ENCODE measurements around the gene PRRG1.
"Not testable (repeated sequence)": the region's sequence is repeated elsewhere in the genome, so short reads cannot be mapped to it uniquely, and the experiment has no call there.

Gene PRRG1

DNA sequence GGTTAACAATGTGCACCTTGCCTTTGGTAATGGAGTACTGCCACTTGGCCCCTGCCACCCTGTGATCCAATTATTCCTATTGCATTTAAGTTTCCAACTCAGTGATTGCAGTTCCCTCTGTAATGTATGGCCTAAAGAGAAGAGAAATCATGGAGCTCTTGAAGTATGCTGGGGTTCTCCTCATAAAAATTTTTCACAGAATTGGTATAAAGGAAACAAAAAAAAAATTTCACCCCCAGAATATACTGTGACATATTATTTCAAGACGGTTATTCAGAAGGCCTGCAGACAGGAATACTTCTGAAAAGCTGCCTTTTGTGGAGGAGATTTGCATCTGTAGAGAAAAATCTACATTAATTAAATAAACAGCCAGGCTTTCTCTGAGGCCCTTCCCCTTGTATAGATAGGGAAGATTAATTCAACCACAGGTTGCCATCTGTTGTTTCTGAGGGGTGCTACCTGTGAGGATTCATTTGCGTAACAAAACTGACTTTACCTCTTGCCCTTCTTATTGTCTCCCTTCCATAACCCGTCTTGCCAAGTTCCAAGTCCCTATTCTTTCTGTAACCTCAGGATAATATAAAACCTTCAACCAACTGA lies 127.5 kb downstream of the PRRG1 start:
- no peak for DNase-seq

DNA sequence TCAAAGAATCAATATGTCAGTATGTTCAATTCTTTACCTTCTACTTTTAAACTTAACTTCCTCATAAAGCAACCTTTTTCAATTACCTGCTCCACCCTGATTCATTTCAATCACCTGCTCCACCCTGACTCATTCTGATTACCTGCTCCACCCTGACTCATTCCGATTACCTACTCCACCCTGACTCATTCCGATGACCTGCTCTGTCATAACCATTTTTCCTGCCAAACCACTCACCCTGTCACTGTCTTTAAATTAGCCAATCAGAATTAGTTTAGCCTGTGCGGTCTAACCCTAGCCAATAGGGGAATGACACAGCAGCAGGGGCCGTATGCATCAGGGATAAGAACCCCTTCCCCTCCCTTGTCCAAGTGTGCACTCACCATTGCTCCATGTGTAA lies 135.2 kb downstream of the PRRG1 start:
- not testable (repeated sequence) for DNase-seq

DNA sequence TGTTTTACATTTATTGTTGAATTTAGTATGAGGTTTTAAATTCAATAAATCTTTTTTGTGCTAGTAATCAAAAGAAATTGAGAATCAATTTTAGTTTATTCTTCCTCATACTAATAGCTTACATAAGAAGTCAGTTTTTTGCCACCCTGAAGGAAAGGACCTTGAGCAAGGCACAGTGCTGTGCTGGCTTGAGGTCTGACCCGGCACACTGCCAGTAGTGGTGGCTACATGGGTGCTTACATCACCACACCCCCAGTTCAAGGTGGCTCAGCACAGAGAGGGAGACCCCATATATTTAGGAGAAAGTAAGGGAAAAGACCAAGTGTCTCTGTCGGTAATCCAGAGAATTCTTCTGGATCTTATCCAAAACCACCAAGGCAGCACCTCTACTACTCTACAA lies 136.3 kb downstream of the PRRG1 start:
- DNase-seq = no peak

DNA sequence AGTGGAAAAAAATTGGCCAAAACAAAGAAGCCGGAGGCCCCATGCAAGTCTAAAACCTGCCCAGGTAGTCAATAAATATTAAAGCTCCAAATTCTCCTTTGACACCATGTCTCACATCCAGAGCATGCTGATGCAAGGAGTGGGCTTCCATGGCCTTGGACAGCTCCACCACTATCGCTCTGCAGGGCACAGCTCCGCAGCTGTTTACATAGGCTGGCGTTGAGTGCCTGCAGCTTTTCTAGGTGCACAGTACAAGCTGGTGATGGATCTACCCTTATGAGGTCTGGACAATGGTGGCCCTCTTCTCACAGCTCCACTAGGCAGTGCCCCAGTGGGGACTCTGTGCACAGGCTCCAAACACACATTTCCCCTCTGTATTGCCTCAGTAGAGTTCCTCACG lies 138.1 kb downstream of the PRRG1 start:
- no peak for DNase-seq

DNA sequence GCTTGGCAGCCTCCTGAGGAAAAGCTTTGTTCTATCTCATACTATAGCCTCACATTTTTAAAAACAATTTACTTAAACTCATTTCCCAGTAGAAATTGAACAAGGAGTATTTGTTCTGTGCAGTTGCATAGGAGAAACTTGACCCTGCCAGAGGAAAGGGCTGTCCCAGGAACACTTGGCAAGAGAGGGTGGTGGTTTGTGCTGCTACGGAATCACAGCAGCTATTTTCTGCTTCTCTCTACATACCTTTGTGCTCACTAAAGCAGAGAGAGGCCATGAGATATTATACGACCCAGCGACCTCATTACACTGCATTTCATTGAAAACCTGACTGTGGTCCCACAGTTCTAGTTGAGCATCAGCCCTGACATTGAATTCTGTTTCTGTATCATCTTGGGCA lies 139.2 kb downstream of the PRRG1 start:
- DNase-seq = no peak

DNA sequence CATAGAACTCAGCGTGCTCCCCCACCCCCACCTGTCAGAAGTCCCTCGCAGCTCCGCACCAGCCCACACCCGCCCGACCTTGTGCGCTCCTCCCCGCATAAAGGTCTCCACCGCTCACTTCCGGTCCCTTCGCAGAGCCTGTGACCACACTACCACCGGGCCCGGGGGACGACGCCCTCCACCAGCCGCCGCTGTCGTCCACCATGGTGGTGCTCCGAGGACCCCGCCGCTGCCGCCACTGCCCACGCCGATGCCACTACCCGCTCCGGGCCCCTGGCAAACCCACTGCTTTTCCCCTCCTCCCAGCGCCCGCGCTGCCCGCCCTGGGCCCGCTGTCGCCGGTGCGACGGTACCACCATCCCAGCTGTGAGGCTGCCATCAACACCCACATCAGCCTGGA lies 142.5 kb downstream of the PRRG1 start:
- no peak for DNase-seq

DNA sequence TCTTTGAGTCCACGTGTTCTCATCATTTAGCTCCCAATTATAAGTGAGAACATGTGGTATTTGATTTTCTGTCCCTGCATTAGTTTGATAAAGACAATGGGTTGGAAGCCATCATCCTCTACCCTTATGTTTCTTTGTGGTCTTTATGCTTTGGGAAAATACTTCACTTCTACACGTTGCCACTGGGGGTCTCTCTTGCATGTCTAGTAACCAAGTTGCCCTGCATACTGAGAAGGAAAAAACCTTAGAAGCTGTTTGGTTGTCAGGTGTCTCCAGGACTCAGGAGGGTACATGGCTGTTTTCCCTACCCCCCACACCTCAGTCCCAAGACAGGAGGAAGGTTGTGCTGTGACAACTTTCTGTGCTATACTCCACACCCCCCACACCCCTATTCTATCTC lies 146.6 kb downstream of the PRRG1 start:
- DNase-seq = peak; percentile 24

DNA sequence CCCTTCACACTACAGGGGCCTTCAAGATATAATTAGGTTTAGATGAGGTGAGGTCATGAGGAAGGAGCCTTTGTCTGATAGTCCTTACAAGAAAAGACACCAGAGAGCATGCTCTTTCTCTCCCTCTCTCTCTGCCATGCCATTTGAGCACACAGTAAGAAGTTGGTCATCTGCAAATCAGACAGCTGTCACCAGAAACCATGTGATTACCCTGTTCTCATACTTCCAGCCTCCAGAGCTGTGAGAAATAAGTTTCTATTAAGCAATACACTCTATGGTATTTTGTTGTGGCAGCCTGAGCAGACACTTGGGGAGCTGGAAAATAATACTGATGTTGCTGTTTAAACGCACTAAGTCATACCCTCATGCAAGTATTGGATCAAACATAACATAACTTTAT lies 148.0 kb downstream of the PRRG1 start:
- not testable (repeated sequence) for DNase-seq

DNA sequence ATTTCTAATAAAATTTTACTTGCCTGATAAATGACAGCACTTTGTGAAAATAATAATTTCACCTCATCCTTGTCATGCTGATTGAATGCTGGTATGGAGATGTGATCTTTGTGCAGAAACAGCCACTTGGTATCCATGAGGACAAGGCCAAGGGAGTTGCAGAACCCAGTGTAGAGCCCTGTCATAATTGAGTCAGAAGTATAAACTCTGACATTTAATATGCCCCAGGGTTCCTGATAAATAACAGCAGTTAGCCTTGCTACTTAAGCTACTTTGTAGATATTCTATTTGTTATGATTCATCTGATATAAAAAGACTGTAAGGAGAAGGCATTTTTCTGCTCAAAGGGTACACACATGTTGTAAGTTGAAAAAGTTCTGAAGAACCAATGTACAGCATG lies 149.2 kb downstream of the PRRG1 start:
- DNase-seq = not testable (repeated sequence)

DNA sequence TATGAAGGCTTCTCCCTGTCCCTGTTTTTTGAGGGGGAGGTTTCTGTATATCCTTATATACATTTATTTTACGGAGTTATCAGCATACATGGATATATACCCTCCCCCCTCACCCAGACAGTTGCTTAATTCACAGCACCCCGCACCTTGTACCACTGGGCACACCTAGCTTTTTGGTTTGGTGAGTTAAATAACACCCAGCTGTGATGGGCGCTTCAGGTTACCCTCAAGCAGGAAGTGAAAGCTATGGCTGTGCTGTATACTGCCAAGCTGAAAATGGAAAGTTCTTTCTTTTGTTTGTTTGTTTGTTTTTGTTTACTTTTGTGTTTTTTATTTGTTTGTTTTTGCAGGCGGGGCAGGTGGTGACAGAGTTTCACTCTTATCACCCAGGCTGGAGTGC lies 150.5 kb downstream of the PRRG1 start:
- not testable (repeated sequence) for DNase-seq

DNA sequence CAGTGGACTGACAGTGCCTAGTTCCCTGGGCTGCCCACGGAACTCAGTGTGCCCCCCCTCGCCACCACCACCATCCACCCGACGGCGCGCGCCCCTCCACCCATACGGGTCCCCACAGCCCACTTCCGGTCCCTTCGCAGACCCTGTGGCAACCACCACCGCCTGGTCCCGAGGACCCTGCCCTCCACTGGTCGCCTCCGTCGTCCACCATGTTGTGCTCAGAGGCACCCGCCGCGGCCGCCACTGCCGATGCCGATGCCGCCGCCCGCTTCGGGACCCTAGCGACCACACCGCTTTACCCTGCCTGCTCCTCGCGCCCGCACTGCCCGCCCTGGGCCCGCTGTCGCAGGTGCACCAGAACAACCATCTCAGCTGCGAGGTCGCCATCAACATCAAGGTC lies 155.8 kb downstream of the PRRG1 start:
- no peak for DNase-seq

Data from OCI-M1 (cell line).